Measurements from ENCODE around the gene CSRP2. TPM values are rescaled to one million over a fixed set of nuclear protein-coding genes. Genes with fewer than 3 reads are reported as not detected.

The CSRP2 gene
- total RNA-seq, 4 donors from 2014 or later = 46.1 to 129 (median 74.8) TPM

DNA sequence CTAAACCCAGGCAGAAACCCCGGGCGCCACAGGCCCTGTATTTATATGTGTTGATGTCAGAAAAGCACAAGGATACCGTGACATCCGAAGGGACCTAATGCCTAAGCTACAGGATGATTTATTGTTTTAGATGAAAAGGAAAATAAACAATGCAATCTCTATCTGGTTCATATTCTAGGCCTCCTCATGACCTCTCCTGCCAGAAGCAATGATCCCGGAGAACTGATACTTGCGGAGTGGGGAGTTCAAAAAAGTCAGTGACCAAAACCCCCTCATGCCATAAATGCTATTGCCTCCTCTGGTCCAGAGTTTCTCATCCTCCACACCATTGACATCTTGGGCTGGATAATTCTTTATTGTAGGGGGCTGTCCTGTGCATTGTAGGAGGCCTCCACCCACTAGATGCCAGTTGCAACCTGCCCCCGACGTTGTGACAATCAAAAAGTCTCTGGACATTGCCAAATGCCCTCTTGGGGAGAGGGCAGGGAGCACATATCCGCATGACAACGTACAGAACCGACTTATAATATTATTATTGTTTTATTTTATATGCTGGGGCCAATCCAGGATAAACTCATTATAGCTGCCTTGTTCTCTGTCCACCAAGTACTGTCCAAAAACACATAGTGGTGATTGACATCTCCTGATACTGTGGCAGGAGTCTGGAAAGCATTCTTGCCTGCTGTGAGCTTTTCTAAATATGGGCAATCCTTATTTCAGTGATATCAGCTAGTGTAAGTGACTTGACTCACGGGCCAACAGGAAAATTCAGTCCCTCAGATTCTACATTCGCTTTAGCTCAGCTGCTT lies 1.1 kb upstream of the CSRP2 start:
- DNase-seq (ENCODE audit: extremely low spot score) = peak; percentile 79
- Histone ChIP-seq H3K4me3 (peak overlapping the region; percentile 79 to 87 (median 82)), H3K27ac (replicated peaks in 1 of 4) (peak overlapping the region; percentile 92 to 96 (median 94)), H3K4me1 (peaks cover 13 to 47% (median 36%) of the 10 kb centered on the region in 4 donors), H3K36me3 (no peaks in the 10 kb centered on the region), H3K27me3 (no peaks in the 10 kb centered on the region), H3K9me3 (no peaks in the 10 kb centered on the region)
- 45% methylated on average over 13 of the region's 13 CpGs for WGBS
- TF ChIP-seq POLR2AphosphoS5 (IDR thresholded peaks at IDR 0.05) (no peak), EP300 (IDR thresholded peaks at IDR 0.05) (no peak), POLR2A (IDR thresholded peaks at IDR 0.05; ENCODE audit: low read depth) (no peak)
- TF ChIP-seq, protein P1, sequence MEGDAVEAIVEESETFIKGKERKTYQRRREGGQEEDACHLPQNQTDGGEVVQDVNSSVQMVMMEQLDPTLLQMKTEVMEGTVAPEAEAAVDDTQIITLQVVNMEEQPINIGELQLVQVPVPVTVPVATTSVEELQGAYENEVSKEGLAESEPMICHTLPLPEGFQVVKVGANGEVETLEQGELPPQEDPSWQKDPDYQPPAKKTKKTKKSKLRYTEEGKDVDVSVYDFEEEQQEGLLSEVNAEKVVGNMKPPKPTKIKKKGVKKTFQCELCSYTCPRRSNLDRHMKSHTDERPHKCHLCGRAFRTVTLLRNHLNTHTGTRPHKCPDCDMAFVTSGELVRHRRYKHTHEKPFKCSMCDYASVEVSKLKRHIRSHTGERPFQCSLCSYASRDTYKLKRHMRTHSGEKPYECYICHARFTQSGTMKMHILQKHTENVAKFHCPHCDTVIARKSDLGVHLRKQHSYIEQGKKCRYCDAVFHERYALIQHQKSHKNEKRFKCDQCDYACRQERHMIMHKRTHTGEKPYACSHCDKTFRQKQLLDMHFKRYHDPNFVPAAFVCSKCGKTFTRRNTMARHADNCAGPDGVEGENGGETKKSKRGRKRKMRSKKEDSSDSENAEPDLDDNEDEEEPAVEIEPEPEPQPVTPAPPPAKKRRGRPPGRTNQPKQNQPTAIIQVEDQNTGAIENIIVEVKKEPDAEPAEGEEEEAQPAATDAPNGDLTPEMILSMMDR (IDR thresholded peaks at IDR 0.05) = peak in 1 of 3 experiments; percentile 30
- intact Hi-C loops (cut with DNase I) = loop anchor here (5.0 to 10.0 kb wide), 2 partner anchors 55 to 118 kb away; partner anchors contain the start of gene ZDHHC17

GRCh38 chr12:76878099-76878898 lies 520 bp downstream of the CSRP2 start:
- 2% methylated on average over 29 of the region's 44 CpGs for WGBS
- H3K27me3 ChIP-seq = no peaks in the 10 kb centered on the region
- H3K4me1 ChIP-seq = peaks cover 18 to 63% (median 52%) of the 10 kb centered on the region in 4 donors
- H3K4me3 ChIP-seq = peak overlapping the region; percentile 79 to 87 (median 82)
- TF ChIP-seq, protein P1 (IDR thresholded peaks at IDR 0.05) = peak in 1 of 3 experiments; percentile 34
- peak in 1 of 2 donors; percentile 11 for TF ChIP-seq POLR2AphosphoS5 (IDR thresholded peaks at IDR 0.05)
- peak; percentile 58 for TF ChIP-seq POLR2A (IDR thresholded peaks at IDR 0.05; ENCODE audit: low read depth)
- TF ChIP-seq EP300 (IDR thresholded peaks at IDR 0.05) = no peak
- no peaks in the 10 kb centered on the region for H3K9me3 ChIP-seq
- H3K27ac ChIP-seq (replicated peaks in 1 of 4) = peak overlapping the region; percentile 92 to 96 (median 94)
- H3K36me3 ChIP-seq = no peaks in the 10 kb centered on the region
- peak; percentile 89 for DNase-seq (ENCODE audit: extremely low spot score)
- intact Hi-C loops (cut with DNase I) = loop anchor here (5.0 to 10.0 kb wide), 2 partner anchors 53 to 116 kb away; partner anchors contain the start of gene ZDHHC17

DNA sequence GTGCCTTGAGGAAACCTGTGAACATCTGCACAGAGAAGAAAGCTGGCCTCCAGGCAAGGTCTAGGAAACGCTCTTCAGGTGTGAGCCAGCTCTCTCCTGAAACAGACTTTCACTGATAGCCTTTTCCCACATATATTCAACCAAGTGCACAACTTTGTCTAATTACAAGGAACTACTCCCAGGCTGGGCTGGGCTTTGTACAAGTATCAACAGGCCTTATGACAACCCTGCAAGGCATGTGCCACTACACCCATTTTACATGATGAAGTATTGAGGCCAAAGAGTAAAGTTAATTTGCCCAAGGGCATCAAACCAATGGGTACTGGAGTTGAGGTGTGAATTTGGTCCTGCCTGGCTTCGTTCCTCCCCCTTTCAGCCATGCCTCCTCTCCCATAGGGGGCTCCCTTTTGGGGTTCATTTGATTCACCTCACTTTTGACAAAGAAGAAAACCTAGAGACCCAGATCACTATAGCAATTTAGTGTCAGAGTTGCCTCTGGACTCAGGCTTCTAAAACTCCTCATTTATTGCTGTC lies 2.1 kb downstream of the CSRP2 start:
- H3K27me3 ChIP-seq = no peaks in the 10 kb centered on the region
- TF ChIP-seq POLR2AphosphoS5 (IDR thresholded peaks at IDR 0.05) = no peak
- TF ChIP-seq EP300 (IDR thresholded peaks at IDR 0.05) = no peak
- TF ChIP-seq, protein P1 (IDR thresholded peaks at IDR 0.05) = no peak
- no peak for TF ChIP-seq POLR2A (IDR thresholded peaks at IDR 0.05; ENCODE audit: low read depth)
- H3K9me3 ChIP-seq = no peaks in the 10 kb centered on the region
- intact Hi-C loops (cut with DNase I) = loop anchor here (5.0 to 10.0 kb wide), 2 partner anchors 52 to 114 kb away; partner anchors contain the start of gene ZDHHC17
- H3K27ac ChIP-seq (replicated peaks in 1 of 4) = peak overlapping the region; percentile 92 to 96 (median 94)
- no peaks in the 10 kb centered on the region for H3K36me3 ChIP-seq
- H3K4me1 ChIP-seq = peaks cover 18 to 78% (median 67%) of the 10 kb centered on the region in 4 donors
- 97% methylated on average over 2 of the region's 2 CpGs for WGBS
- H3K4me3 ChIP-seq = peak overlapping the region; percentile 79 to 87 (median 82)
- peak; percentile 55 for DNase-seq (ENCODE audit: extremely low spot score)

DNA sequence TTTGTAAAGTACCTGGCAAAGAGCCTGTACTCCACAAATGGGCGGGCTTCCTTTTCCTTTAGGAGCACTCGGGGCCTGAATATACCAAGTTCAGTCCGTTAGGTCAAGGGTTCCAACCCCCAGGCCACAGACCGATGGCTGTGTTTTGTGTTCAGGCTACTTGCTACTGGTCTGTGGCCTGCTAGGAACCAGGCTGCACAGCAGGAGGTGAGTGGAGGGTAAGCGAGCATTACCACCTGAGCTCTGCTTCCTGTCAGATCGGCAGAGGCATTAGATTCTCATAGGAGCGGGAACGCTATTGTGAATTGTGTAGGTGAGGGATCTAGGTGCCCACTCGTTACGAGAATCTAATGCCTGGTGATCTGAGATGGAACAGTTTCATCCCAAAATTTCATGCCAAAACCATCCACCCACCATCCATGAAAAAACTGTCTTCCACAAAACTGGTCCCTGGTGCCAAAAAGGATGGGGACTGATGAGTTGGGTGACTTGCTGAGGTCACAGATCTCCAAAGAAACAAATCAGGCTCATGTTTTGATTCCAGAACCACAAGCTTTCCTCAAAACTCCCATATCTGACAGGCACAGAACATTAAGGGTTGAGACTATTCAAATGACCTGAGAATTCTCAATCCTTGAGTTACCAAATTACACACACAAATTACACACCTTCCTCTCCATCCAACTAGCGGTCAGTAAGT lies 4.2 kb downstream of the CSRP2 start:
- intact Hi-C loops (cut with DNase I) = loop anchor here (5.0 to 10.0 kb wide), 2 partner anchors 50 to 112 kb away; partner anchors contain the start of gene ZDHHC17
- peaks cover 14 to 93% (median 68%) of the 10 kb centered on the region in 4 donors for H3K4me1 ChIP-seq
- H3K27me3 ChIP-seq = no peaks in the 10 kb centered on the region
- WGBS = 84% methylated on average over 11 of the region's 11 CpGs
- peak overlapping the region; percentile 68 to 80 (median 73) for H3K27ac ChIP-seq (replicated peaks in 1 of 4)
- H3K36me3 ChIP-seq = no peaks in the 10 kb centered on the region
- no peak for TF ChIP-seq POLR2AphosphoS5 (IDR thresholded peaks at IDR 0.05)
- TF ChIP-seq EP300 (IDR thresholded peaks at IDR 0.05) = no peak
- no peak for TF ChIP-seq POLR2A (IDR thresholded peaks at IDR 0.05; ENCODE audit: low read depth)
- TF ChIP-seq, protein P1 (IDR thresholded peaks at IDR 0.05) = no peak
- peak; percentile 80 for DNase-seq (ENCODE audit: extremely low spot score)
- no peaks in the 10 kb centered on the region for H3K9me3 ChIP-seq
- peak overlapping the region in 2 of 4 donors; percentile 18 to 21 for H3K4me3 ChIP-seq
